ENCODE data around the gene IMP4.

GRCh38 chr2:130375291-130376266 is 32.9 kb downstream of the IMP4 start:
- no peak for TF ChIP-seq POLR2AphosphoS5 (IDR thresholded peaks at IDR 0.05)
- no peak for TF ChIP-seq POLR2A (IDR thresholded peaks at IDR 0.05)

All from breast epithelium (tissue), 3 donors.